Nephron progenitor cell (in vitro differentiated cells): Measurements from ENCODE around the gene FSD1.
A peak's percentile ranks its signal among the peaks of the same experiment; 100 is the strongest.
"Not testable (repeated sequence)": the region's sequence is repeated elsewhere in the genome, so short reads cannot be mapped to it uniquely, and the experiment has no call there.

ENCODE experiments used
- DNase-seq: peaks from one replicate; pipeline ENCODE4 v3.0.0; 2021
- H3K27ac Mint-ChIP-seq: 2 replicates; pipeline ENCODE4 v1.8.0; 2021; ENCODE audit warnings: mild to moderate bottlenecking, moderate library complexity, mixed read lengths
- H3K27me3 Mint-ChIP-seq: 2 replicates; pipeline ENCODE4 v1.8.0; 2021; ENCODE audit warnings: mild to moderate bottlenecking, low read depth, mixed read lengths; ENCODE audit not compliant: poor library complexity
- H3K36me3 Mint-ChIP-seq: 2 replicates; pipeline ENCODE4 v1.8.0; 2021; ENCODE audit warnings: low read depth, mixed read lengths
- H3K4me1 Mint-ChIP-seq: 2 replicates; pipeline ENCODE4 v1.8.0; 2021; ENCODE audit warnings: mixed read lengths
- H3K4me3 Mint-ChIP-seq: 2 replicates; pipeline ENCODE4 v1.8.0; 2021; ENCODE audit warnings: mild to moderate bottlenecking, moderate library complexity, mixed read lengths
- H3K9me3 Mint-ChIP-seq: 2 replicates; pipeline ENCODE4 v1.8.0; 2021; ENCODE audit warnings: mild to moderate bottlenecking, moderate library complexity, mixed read lengths
- TF ChIP-seq, protein P1 (sequence below): fragments of 200-600 bp; sonication (generic); IDR thresholded peaks from 2 replicates; pipeline ENCODE4 v1.5.0; 2021; ENCODE audit warnings: antibody characterized with exemption

Gene FSD1

GRCh38 chr19:4266253-4267000, 38.0 kb upstream of the FSD1 start:
- H3K27me3 Mint-ChIP-seq = no peaks in the 10 kb centered on the region
- H3K36me3 Mint-ChIP-seq = peaks cover 31% of the 10 kb centered on the region
- H3K4me3 Mint-ChIP-seq = no peak overlapping the region
- H3K4me1 Mint-ChIP-seq = no peaks in the 10 kb centered on the region
- no peaks in the 10 kb centered on the region for H3K9me3 Mint-ChIP-seq
- peak overlapping the region; percentile 83 for H3K27ac Mint-ChIP-seq
- no peak for DNase-seq
- TF ChIP-seq, protein P1, sequence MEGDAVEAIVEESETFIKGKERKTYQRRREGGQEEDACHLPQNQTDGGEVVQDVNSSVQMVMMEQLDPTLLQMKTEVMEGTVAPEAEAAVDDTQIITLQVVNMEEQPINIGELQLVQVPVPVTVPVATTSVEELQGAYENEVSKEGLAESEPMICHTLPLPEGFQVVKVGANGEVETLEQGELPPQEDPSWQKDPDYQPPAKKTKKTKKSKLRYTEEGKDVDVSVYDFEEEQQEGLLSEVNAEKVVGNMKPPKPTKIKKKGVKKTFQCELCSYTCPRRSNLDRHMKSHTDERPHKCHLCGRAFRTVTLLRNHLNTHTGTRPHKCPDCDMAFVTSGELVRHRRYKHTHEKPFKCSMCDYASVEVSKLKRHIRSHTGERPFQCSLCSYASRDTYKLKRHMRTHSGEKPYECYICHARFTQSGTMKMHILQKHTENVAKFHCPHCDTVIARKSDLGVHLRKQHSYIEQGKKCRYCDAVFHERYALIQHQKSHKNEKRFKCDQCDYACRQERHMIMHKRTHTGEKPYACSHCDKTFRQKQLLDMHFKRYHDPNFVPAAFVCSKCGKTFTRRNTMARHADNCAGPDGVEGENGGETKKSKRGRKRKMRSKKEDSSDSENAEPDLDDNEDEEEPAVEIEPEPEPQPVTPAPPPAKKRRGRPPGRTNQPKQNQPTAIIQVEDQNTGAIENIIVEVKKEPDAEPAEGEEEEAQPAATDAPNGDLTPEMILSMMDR = no peak

- no peaks in the 10 kb centered on the region for H3K9me3 Mint-ChIP-seq
- no peaks in the 10 kb centered on the region for H3K27me3 Mint-ChIP-seq
- H3K36me3 Mint-ChIP-seq = peaks cover 34% of the 10 kb centered on the region
- no peak overlapping the region for H3K4me3 Mint-ChIP-seq
- H3K27ac Mint-ChIP-seq = no peak overlapping the region
- peak; percentile 80 for DNase-seq
- no peaks in the 10 kb centered on the region for H3K4me1 Mint-ChIP-seq
- TF ChIP-seq, protein P1 = peak; percentile 81
Measured at GRCh38 chr19:4267101-4267900, 37.1 kb upstream of the FSD1 start.

DNA sequence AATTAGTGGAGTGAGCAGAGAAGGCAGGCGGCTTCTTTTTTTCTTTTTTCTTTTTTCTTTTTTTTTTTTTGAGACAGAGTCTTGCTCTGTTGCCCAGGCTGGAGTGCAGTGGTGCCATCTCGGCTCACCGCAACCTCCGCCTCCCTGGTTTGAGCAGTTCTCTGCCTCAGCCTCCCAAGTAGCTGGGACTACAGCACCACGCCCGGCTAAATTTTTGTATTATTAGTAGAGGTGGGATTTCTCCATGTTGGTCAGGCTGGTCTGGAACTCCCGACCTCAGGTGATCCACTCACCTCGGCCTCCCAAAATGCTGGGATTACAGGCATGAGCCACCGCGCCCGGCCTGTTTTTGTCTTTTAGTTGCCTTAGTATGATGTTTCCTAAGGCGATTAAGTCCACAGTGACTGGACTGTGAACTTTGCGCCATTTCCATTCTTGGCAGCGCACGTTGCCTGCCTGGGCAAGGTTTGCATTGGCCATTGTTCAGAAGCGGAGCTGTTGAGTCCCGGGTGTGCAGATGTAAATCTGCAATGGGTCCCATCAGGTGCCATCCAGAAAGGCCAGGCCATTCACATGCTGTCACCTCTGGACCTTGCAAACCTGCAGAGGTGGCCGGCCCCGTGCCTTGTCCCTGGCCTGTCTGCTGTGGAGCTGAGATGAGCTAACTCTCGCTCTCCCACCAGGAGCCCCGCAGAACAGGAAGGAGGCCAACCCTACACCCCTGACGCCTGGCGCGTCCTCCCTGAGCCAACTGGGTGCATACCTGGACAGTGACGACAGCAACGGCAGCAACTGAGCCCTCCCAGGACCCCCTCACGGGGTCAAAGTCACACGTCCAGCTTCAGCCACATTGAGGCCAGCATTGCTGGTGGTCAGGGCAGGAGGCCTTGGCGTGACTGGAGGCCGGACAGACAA, 36.2 kb upstream of the FSD1 start:
- H3K27me3 Mint-ChIP-seq = no peaks in the 10 kb centered on the region
- no peaks in the 10 kb centered on the region for H3K4me1 Mint-ChIP-seq
- no peak for DNase-seq
- H3K9me3 Mint-ChIP-seq = no peaks in the 10 kb centered on the region
- no peak overlapping the region for H3K27ac Mint-ChIP-seq
- H3K4me3 Mint-ChIP-seq = no peak overlapping the region
- H3K36me3 Mint-ChIP-seq = peaks cover 34% of the 10 kb centered on the region
- TF ChIP-seq, protein P1 = no peak

DNA sequence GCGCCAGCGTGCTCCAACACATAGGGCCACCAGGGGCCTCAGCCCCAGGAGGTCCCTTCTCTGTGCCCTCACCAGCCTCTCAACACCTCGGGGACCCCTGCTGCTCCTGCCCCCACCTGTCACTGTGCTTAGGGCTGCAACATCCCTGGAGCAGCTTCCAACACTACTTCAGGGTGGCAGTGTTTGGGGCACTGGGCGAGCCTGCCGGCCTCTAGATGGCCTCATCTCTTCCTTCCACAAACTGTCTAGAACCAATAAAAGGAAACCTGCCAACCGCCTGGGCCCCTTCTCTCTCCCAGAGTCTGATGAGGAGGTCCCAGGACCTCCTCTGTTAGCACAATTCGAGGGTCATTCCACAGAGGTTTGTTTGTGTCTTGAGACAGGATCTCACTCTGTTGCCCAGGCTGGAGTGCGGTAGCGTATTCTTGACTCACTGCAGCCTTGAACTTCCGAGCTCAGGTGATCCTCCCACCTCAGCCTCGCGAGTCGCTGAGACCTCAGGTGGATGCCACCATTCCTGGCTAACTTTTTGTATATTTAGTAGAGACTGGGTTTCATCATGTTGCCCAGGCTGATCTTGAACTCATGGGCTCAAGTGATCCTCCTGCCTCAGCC, 35.5 kb upstream of the FSD1 start:
- Mint-ChIP-seq H3K4me3 (no peak overlapping the region), H3K27me3 (no peaks in the 10 kb centered on the region), H3K9me3 (no peaks in the 10 kb centered on the region), H3K4me1 (no peaks in the 10 kb centered on the region), H3K27ac (no peak overlapping the region), H3K36me3 (peaks cover 34% of the 10 kb centered on the region)
- no peak for DNase-seq
- TF ChIP-seq, protein P1 = no peak

DNA sequence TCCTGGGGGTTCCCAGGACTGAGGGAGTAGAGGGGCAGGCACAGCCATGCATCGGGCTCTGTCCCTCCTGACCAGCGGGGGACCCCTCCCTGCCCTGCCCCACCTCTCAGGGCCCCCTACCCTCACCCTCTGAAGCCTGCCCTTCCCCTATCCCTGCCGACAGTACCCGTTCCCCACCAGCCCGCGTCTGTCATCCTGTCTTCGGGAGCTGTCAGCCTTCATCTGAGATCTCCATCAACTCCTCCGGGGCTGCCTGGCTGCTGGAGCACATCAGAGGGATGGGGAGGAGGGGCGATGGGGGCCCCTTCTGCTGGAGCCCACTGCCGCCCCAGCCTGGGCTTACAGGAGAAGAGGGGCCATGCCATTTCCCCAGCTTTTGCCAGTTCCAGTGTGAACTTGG, 31.5 kb upstream of the FSD1 start:
- H3K36me3 Mint-ChIP-seq = peaks cover 13% of the 10 kb centered on the region
- H3K27ac Mint-ChIP-seq = no peak overlapping the region
- peaks cover 1% of the 10 kb centered on the region for H3K4me1 Mint-ChIP-seq
- TF ChIP-seq, protein P1 = no peak
- no peaks in the 10 kb centered on the region for H3K9me3 Mint-ChIP-seq
- H3K4me3 Mint-ChIP-seq = no peak overlapping the region
- DNase-seq = no peak
- H3K27me3 Mint-ChIP-seq = peaks cover 15% of the 10 kb centered on the region

DNA sequence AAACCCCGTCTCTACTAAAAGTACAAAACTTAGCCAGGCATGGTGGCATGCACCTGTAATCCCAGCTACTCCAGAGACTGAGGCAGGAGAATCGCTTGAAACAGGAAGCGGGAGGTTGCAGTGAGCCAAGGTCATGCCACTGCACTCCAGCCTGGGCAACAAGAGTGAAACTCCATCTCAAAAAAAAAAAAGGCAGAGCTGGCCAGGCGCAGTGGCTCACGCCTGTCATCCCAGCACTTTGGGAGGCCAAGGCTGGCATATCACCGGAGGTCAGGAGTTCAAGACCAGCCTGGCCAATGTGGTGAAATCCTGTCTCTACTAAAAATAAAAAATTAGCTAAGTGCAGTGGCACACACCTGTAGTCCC, 30.1 kb upstream of the FSD1 start:
- not testable (repeated sequence) for DNase-seq, H3K36me3 Mint-ChIP-seq, H3K9me3 Mint-ChIP-seq, H3K4me3 Mint-ChIP-seq, H3K27ac Mint-ChIP-seq
- peaks cover 11% of the 10 kb centered on the region for H3K4me1 Mint-ChIP-seq
- peaks cover 25% of the 10 kb centered on the region for H3K27me3 Mint-ChIP-seq
